Urothelium cell line (cell line): ENCODE measurements around the gene NRG3.
A peak's percentile ranks its signal among the peaks of the same experiment; 100 is the strongest.

Experiments used
- DNase-seq: peaks from one replicate; pipeline ENCODE4 v3.0.0; 2011; ENCODE audit warnings: low spot score, mixed read lengths
- FAIRE-seq: peaks from 2 replicates; lab custom pipeline; 2011; peaks lifted over from hg19 to GRCh38; lab: Jason Lieb, UNC

The NRG3 gene

GRCh38 chr10:82867056-82867455 lies 992.1 kb downstream of the NRG3 start:
- DNase-seq (no peak), FAIRE-seq (no peak)

GRCh38 chr10:82874671-82875070 lies 999.7 kb downstream of the NRG3 start:
- DNase-seq (no peak), FAIRE-seq (no peak)

- DNase-seq (no peak), FAIRE-seq (no peak)
Measured at GRCh38 chr10:82880776-82881290, 1005.8 kb downstream of the NRG3 start.

- FAIRE-seq (no peak), DNase-seq (no peak)
Measured at GRCh38 chr10:82882722-82883121, 1007.7 kb downstream of the NRG3 start.

GRCh38 chr10:82883603-82884002 lies 1008.6 kb downstream of the NRG3 start:
- DNase-seq (no peak), FAIRE-seq (no peak)

- FAIRE-seq (no peak), DNase-seq (no peak)
Measured at GRCh38 chr10:82887488-82887887, 1012.5 kb downstream of the NRG3 start.

- no peak for FAIRE-seq
- DNase-seq: no peak
Measured at GRCh38 chr10:82888809-82889455, 1013.9 kb downstream of the NRG3 start.

GRCh38 chr10:82889728-82890127 lies 1014.7 kb downstream of the NRG3 start:
- no peak for FAIRE-seq
- no peak for DNase-seq

- no peak for FAIRE-seq
- no peak for DNase-seq
Measured at GRCh38 chr10:82890573-82890972, 1015.6 kb downstream of the NRG3 start.

- no peak for FAIRE-seq
- no peak for DNase-seq
Measured at GRCh38 chr10:82908096-82908495, 1033.1 kb downstream of the NRG3 start.

- DNase-seq (no peak), FAIRE-seq (no peak)
Measured at GRCh38 chr10:82908751-82909150, 1033.8 kb downstream of the NRG3 start.

GRCh38 chr10:82910301-82910700 lies 1035.3 kb downstream of the NRG3 start:
- no peak for DNase-seq
- FAIRE-seq: no peak

- no peak for DNase-seq
- no peak for FAIRE-seq
Measured at GRCh38 chr10:82914655-82915136, 1039.7 kb downstream of the NRG3 start.

GRCh38 chr10:82916941-82917340 lies 1041.9 kb downstream of the NRG3 start:
- no peak for FAIRE-seq

GRCh38 chr10:82918022-82918421 lies 1043.0 kb downstream of the NRG3 start:
- DNase-seq: no peak
- no peak for FAIRE-seq

More at GRCh38 chr10:82916941-82917340, 1041.9 kb downstream of the NRG3 start:
- DNase-seq: no peak

GRCh38 chr10:82922046-82922445 lies 1047.1 kb downstream of the NRG3 start:
- no peak for DNase-seq
- no peak for FAIRE-seq

GRCh38 chr10:82922755-82923154 lies 1047.8 kb downstream of the NRG3 start:
- FAIRE-seq: peak; percentile 30
- DNase-seq: peak; percentile 33

GRCh38 chr10:82924711-82925110 lies 1049.7 kb downstream of the NRG3 start:
- FAIRE-seq: no peak
- no peak for DNase-seq

GRCh38 chr10:82925547-82925946 lies 1050.6 kb downstream of the NRG3 start:
- DNase-seq (peak; percentile 19), FAIRE-seq (no peak)

- DNase-seq (no peak), FAIRE-seq (no peak)
Measured at GRCh38 chr10:82932451-82932850, 1057.5 kb downstream of the NRG3 start.

- DNase-seq (no peak), FAIRE-seq (no peak)
Measured at GRCh38 chr10:82934429-82934828, 1059.4 kb downstream of the NRG3 start.

GRCh38 chr10:82934947-82935346 lies 1060.0 kb downstream of the NRG3 start:
- FAIRE-seq (no peak), DNase-seq (no peak)

- DNase-seq (no peak), FAIRE-seq (no peak)
Measured at GRCh38 chr10:82938331-82938730, 1063.3 kb downstream of the NRG3 start.
